HEK293T (cell line): ENCODE measurements around the gene TBX18.

Experiments used
- CTCF ChIA-PET: fragments of 350-600 bp; formaldehyde crosslinking; extraction: SDS; loops from one replicate; lab custom pipeline; 2021; ENCODE audit warnings: antibody characterized with exemption, inconsistent platforms; lab: Yijun Ruan, JAX
- POLR2A ChIA-PET: fragments of 350-600 bp; formaldehyde crosslinking; extraction: SDS; loops from one replicate; lab custom pipeline; 2020; ENCODE audit warnings: antibody characterized with exemption, inconsistent platforms; lab: Yijun Ruan, JAX
- DNase-seq: peaks from one replicate; pipeline ENCODE4 v3.0.0; 2012; ENCODE audit warnings: mixed read lengths; ENCODE audit errors: extremely low spot score
- ARNT ChIP-seq: fragments of 450-650 bp; IDR thresholded peaks from 2 replicates; pipeline ENCODE4 v1.6.1; 2017; ENCODE audit warnings: mild to moderate bottlenecking
- BHLHE40 ChIP-seq: fragments of 450-650 bp; IDR thresholded peaks from 2 replicates; pipeline ENCODE4 v1.6.1; 2016; ENCODE audit warnings: mild to moderate bottlenecking, moderate library complexity, borderline replicate concordance
- CTBP1 ChIP-seq: fragments of 450-650 bp; IDR thresholded peaks from 2 replicates; pipeline ENCODE4 v1.6.1; 2016; ENCODE audit warnings: borderline replicate concordance
- ELF4 ChIP-seq: fragments of 450-650 bp; IDR thresholded peaks from 2 replicates; pipeline ENCODE4 v1.6.1; 2017; ENCODE audit warnings: antibody characterized with exemption
- FOXA1 ChIP-seq: fragments of 450-650 bp; IDR thresholded peaks from 2 replicates; pipeline ENCODE4 v1.6.1; 2016; ENCODE audit warnings: mild to moderate bottlenecking
- FOXK2 ChIP-seq: fragments of 450-650 bp; IDR thresholded peaks from 2 replicates; pipeline ENCODE4 v1.6.1; 2016; ENCODE audit warnings: mild to moderate bottlenecking
- FOXM1 ChIP-seq: fragments of 450-650 bp; IDR thresholded peaks from 2 replicates; pipeline ENCODE4 v1.6.1; 2017; ENCODE audit warnings: mild to moderate bottlenecking, borderline replicate concordance
- HDGF ChIP-seq: fragments of 450-650 bp; IDR thresholded peaks from 2 replicates; pipeline ENCODE4 v1.6.1; 2017; ENCODE audit warnings: antibody characterized with exemption, borderline replicate concordance
- L3MBTL2 ChIP-seq: fragments of 450-650 bp; conservative IDR thresholded peaks from 2 replicates; pipeline ENCODE4 v1.6.1; 2016; ENCODE audit warnings: mild to moderate bottlenecking
- LEF1 ChIP-seq: fragments of 450-650 bp; IDR thresholded peaks from 2 replicates; pipeline ENCODE4 v1.6.1; 2017; ENCODE audit warnings: mild to moderate bottlenecking, borderline replicate concordance
- NFRKB ChIP-seq: fragments of 450-650 bp; IDR thresholded peaks from 2 replicates; pipeline ENCODE4 v1.6.1; 2016; ENCODE audit warnings: mild to moderate bottlenecking, moderate library complexity
- SP1 ChIP-seq: fragments of 450-650 bp; IDR thresholded peaks from 2 replicates; pipeline ENCODE4 v1.6.1; 2017
- SUZ12 ChIP-seq: fragments of 450-650 bp; IDR thresholded peaks from 2 replicates; pipeline ENCODE4 v1.6.1; 2016; ENCODE audit warnings: mild to moderate bottlenecking
- TARDBP ChIP-seq: fragments of 450-650 bp; IDR thresholded peaks from 2 replicates; pipeline ENCODE4 v1.6.1; 2016
- ZNF384 ChIP-seq: fragments of 450-650 bp; IDR thresholded peaks from 2 replicates; pipeline ENCODE4 v1.6.1; 2016
- TF ChIP-seq, protein P1 (sequence below): fragments of 450-650 bp; IDR thresholded peaks from 2 replicates; pipeline ENCODE4 v1.6.1; 2016

TBX18 gene

DNA sequence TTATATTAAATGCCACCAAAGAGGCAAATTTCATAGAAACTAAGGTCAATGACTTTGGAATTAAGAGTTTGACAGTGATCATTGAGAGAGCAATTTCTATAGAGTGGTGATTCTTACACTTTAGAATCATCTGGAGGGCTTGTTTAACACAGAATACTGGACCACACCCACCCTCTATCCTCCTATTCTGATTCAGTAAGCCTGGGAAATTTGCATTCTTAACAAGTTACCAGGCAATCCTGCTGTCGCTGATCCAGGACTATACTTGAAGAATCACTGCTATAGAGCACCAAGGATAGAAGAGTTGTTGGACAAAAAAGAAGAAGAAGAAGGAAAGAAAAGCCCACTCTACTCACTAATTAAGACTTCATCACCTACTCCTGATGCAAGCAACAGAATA lies 21.3 kb upstream of the TBX18 start:
- ChIA-PET POLR2A (no interaction called here), CTCF (no interaction called here)
- DNase-seq, result no peak
- TF ChIP-seq SUZ12 (no peak), ELF4 (no peak), ZNF384 (no peak), LEF1 (no peak), FOXA1 (no peak), ARNT (no peak), L3MBTL2 (no peak), NFRKB (no peak), FOXK2 (no peak), HDGF (no peak), FOXM1 (no peak), CTBP1 (no peak), TARDBP (no peak), SP1 (no peak), BHLHE40 (no peak)
- TF ChIP-seq, protein P1, sequence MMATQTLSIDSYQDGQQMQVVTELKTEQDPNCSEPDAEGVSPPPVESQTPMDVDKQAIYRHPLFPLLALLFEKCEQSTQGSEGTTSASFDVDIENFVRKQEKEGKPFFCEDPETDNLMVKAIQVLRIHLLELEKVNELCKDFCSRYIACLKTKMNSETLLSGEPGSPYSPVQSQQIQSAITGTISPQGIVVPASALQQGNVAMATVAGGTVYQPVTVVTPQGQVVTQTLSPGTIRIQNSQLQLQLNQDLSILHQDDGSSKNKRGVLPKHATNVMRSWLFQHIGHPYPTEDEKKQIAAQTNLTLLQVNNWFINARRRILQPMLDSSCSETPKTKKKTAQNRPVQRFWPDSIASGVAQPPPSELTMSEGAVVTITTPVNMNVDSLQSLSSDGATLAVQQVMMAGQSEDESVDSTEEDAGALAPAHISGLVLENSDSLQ, result no peak

DNA sequence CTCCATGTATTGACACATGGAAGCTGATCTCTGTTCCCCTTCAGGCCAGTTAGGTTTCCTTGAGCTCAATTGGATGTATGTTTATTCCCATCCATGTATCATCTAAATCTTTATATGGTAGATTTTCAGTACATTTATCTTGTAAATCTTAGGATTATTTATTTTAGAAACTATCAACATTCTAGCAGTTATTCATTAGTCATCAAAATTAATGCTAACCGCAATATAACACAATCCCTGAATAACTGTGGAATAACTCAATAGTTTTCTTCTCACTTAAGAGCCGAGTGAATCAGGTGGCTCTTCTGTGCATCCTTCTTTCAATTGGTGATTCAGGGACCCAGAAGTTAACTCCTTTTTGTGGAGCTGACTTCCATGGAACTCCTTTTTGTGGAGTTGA lies 15.5 kb upstream of the TBX18 start:
- no peak for TF ChIP-seq SP1
- no peak for TF ChIP-seq TARDBP
- TF ChIP-seq LEF1, result no peak
- TF ChIP-seq CTBP1, result no peak
- no peak for TF ChIP-seq BHLHE40
- no peak for TF ChIP-seq ZNF384
- TF ChIP-seq FOXA1, result no peak
- ChIA-PET POLR2A (interaction anchor here (0.8 to 2.6 kb wide), 2 partner anchors 8 to 17 kb away, joined by 3 to 7 read pairs; no protein-coding TSS in a partner anchor), CTCF (interaction anchor here (0.6 to 1.4 kb wide), 2 partner anchors 10 to 108 kb away, joined by 3 to 7 read pairs; no protein-coding TSS in a partner anchor)
- no peak for DNase-seq

DNA sequence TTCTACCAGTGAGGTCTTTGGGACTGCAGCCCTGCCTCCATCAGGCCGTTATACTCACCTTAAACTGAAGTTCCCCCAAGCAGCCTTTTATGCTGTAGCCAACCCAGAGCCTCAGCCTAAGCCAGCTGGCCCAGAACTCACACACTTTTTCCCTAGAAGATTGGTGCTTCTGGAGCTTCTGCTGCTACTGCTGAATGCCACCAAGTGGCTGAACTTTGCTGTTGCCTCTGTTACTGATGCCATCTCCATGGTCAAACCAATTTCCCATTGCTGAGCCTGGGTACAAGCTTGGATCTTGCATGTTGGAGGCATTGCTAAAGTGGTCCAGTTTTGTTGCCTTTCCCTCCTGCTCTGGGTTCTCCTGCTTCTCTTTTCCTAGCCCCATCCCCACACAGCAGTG lies 15.0 kb upstream of the TBX18 start:
- ChIA-PET POLR2A (interaction anchor here (0.8 to 2.6 kb wide), 2 partner anchors 8 to 16 kb away, joined by 3 to 7 read pairs; no protein-coding TSS in a partner anchor), CTCF (interaction anchor here (0.6 to 1.4 kb wide), 3 partner anchors 10 to 356 kb away, joined by 3 to 7 read pairs (median 3); no protein-coding TSS in a partner anchor)
- no peak for TF ChIP-seq NFRKB
- no peak for TF ChIP-seq FOXA1
- no peak for TF ChIP-seq ZNF384
- no peak for TF ChIP-seq LEF1
- TF ChIP-seq ARNT, result no peak
- TF ChIP-seq, protein P1, result no peak
- no peak for DNase-seq

DNA sequence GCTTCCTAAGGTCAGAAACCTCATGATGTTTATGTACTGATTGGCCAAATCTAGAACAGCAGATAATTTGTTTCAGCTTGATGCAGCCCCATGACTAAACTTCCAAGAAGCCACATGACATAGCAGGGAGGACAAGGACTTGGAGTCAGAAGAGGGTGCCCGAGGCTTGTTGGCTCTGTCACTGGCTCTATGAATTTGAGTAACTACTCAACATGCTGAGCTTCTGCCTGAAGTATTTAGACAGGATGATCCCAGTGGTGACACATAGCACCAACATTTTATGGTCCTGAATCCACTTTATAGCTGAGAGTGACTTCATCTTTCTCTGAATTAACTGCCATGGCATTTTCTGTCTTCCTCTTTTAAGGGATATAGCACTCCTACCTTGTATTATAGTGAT lies 13.5 kb upstream of the TBX18 start:
- ChIA-PET POLR2A (interaction anchor here (1.1 to 2.6 kb wide), 2 partner anchors 9 to 15 kb away, joined by 5 to 7 read pairs; no protein-coding TSS in a partner anchor), CTCF (interaction anchor here (0.8 to 1.2 kb wide), 3 partner anchors 9 to 355 kb away, joined by 3 to 5 read pairs (median 4); no protein-coding TSS in a partner anchor)
- no peak for DNase-seq
- TF ChIP-seq LEF1, result no peak
- TF ChIP-seq ELF4, result no peak
- TF ChIP-seq ZNF384, result no peak
- no peak for TF ChIP-seq SUZ12
- TF ChIP-seq FOXK2, result no peak
- no peak for TF ChIP-seq L3MBTL2
- no peak for TF ChIP-seq NFRKB
- TF ChIP-seq, protein P1, result no peak
- no peak for TF ChIP-seq HDGF
- TF ChIP-seq SP1, result no peak
- TF ChIP-seq FOXA1, result no peak
- TF ChIP-seq FOXM1, result no peak
- no peak for TF ChIP-seq CTBP1
- TF ChIP-seq ARNT, result no peak
- no peak for TF ChIP-seq TARDBP
- no peak for TF ChIP-seq BHLHE40

DNA sequence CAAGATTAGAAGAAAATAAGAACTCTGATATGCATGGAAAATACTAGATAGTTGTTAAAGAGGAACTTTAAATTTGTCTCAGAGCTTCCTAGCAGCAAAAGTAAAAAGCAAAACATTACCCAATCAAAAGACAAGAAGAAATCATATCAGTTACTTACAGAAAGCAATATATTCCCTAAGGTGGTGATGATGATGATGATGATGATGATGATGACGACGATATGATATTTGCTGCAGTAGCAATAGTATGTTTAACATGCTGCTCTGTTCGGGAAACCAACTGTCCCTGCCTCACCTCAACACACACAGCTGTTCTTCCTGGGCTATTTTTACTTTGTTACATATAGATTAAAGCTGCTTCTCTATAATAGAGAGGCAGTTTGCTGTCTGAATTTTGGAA lies 12.0 kb upstream of the TBX18 start:
- TF ChIP-seq LEF1, result no peak
- TF ChIP-seq L3MBTL2, result no peak
- TF ChIP-seq HDGF, result no peak
- no peak for TF ChIP-seq NFRKB
- ChIA-PET POLR2A (interaction anchor here (1.4 kb wide), 1 partner anchor 14 kb away, joined by 3 read pairs; no protein-coding TSS in a partner anchor), CTCF (interaction anchor here (0.6 to 1.4 kb wide), 2 partner anchors 23 to 31 kb away, joined by 3 read pairs; no protein-coding TSS in a partner anchor)
- no peak for DNase-seq

DNA sequence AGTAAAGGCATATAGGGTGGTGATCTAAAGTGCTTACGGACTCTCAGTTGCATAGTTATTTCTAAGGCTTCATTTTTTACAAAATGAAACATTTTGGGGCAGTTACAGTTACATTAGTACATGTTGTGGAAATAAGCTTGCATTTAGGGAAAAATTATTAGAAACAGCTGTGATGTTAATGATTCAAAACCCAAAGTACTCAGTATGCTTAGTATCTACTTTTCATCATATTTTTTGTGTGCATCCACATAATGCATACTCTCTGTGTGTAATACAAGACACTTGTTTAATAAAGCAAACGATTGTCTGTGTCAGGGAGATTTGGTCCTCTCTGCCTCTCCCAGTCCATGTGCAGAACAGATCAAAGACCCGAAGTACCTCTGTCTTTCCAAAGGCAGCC lies 11.4 kb upstream of the TBX18 start:
- DNase-seq, result no peak
- ChIA-PET CTCF (interaction anchor here (0.6 to 0.7 kb wide), 2 partner anchors 361 to 568 kb away, joined by 3 to 5 read pairs; no protein-coding TSS in a partner anchor), POLR2A (interaction anchor here (0.7 to 1.4 kb wide), 2 partner anchors 11 to 13 kb away, joined by 3 read pairs; partner anchors contain the start of gene TBX18)
- no peak for TF ChIP-seq NFRKB
- no peak for TF ChIP-seq SP1
- no peak for TF ChIP-seq SUZ12
- TF ChIP-seq FOXA1, result no peak
- TF ChIP-seq, protein P1, result no peak
- TF ChIP-seq HDGF, result no peak
- TF ChIP-seq LEF1, result no peak
- no peak for TF ChIP-seq ELF4
- no peak for TF ChIP-seq BHLHE40
- no peak for TF ChIP-seq FOXM1
- TF ChIP-seq FOXK2, result no peak
- no peak for TF ChIP-seq CTBP1
- TF ChIP-seq TARDBP, result no peak
- TF ChIP-seq ARNT, result no peak
- TF ChIP-seq ZNF384, result no peak
- TF ChIP-seq L3MBTL2, result no peak
